KOPT-K1 (cell line): ENCODE results near the gene VAV3.
"Not testable (repeated sequence)": the region's sequence is repeated elsewhere in the genome, so short reads cannot be mapped to it uniquely, and the experiment has no call there.

ENCODE experiments used
- H3K27ac ChIP-seq: fragments of 200-600 bp; sonication (generic); 2 replicates; pipeline ENCODE4 v1.5.1; 2016; ENCODE audit warnings: antibody characterized with exemption, mild to moderate bottlenecking, low read depth, low read length; ENCODE audit not compliant: poor library complexity, severe bottlenecking
- H3K36me3 ChIP-seq: fragments of 200-600 bp; sonication (generic); 2 replicates; pipeline ENCODE4 v1.5.1; 2017; ENCODE audit warnings: antibody characterized with exemption, mild to moderate bottlenecking, low read length, moderate library complexity; ENCODE audit not compliant: insufficient read depth
- H3K9me3 ChIP-seq: fragments of 200-600 bp; sonication (generic); 2 replicates; pipeline ENCODE4 v1.5.1; 2017; ENCODE audit warnings: antibody characterized with exemption, low read length, mild to moderate bottlenecking; ENCODE audit not compliant: insufficient read depth, poor library complexity, severe bottlenecking

VAV3 gene

GRCh38 chr1:107895403-107896191, 69.4 kb downstream of the VAV3 start:
- Histone ChIP-seq H3K9me3 (peaks cover 8% of the 10 kb centered on the region), H3K36me3 (0 out of 2 replicates have a peak, but pooled peaks cover 6% of the 10 kb centered on the region), H3K27ac (peak overlapping the region; percentile 35)

- Histone ChIP-seq H3K9me3 (peaks cover 8% of the 10 kb centered on the region), H3K27ac (no peak overlapping the region), H3K36me3 (0 out of 2 replicates have a peak, but pooled peaks cover 6% of the 10 kb centered on the region)
These were observed 70.4 kb downstream of the VAV3 start for GRCh38 chr1:107894605-107895004.

- not testable (repeated sequence) for H3K9me3 ChIP-seq, H3K27ac ChIP-seq, H3K36me3 ChIP-seq
These were observed 71.6 kb downstream of the VAV3 start for GRCh38 chr1:107893350-107893749.

- Histone ChIP-seq H3K36me3 (0 out of 2 replicates have a peak, but pooled peaks cover 6% of the 10 kb centered on the region), H3K27ac (no peak overlapping the region), H3K9me3 (peaks cover 8% of the 10 kb centered on the region)
These were observed 75.5 kb downstream of the VAV3 start for GRCh38 chr1:107889524-107889923.

DNA sequence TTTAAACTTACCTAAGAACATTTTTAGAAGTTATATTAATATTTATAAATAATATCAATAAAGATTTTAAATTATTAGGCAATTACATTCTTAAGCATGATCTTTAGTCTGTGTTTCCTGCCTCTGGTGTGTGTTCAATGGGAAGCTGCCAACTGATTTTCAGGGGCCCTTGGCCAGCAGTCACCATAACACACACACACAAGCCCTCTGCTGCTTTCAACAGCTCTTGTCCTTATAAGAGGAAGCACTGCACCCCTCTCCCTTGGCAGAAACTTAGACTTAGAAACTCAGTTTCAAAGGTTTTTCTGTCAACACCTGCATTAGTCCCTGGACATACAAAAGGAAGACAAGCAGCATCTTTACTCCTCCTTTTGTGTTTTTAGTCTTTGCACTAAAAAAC, 81.4 kb downstream of the VAV3 start:
- no peaks in the 10 kb centered on the region for H3K36me3 ChIP-seq
- H3K27ac ChIP-seq: peak overlapping the region; percentile 10
- H3K9me3 ChIP-seq: no peaks in the 10 kb centered on the region

GRCh38 chr1:107879927-107880326, 85.1 kb downstream of the VAV3 start:
- H3K27ac ChIP-seq: no peak overlapping the region
- H3K36me3 ChIP-seq: no peaks in the 10 kb centered on the region
- H3K9me3 ChIP-seq: peaks cover 17% of the 10 kb centered on the region

GRCh38 chr1:107879346-107879745, 85.6 kb downstream of the VAV3 start:
- H3K9me3 ChIP-seq: peaks cover 17% of the 10 kb centered on the region
- H3K36me3 ChIP-seq: no peaks in the 10 kb centered on the region
- H3K27ac ChIP-seq: no peak overlapping the region

DNA sequence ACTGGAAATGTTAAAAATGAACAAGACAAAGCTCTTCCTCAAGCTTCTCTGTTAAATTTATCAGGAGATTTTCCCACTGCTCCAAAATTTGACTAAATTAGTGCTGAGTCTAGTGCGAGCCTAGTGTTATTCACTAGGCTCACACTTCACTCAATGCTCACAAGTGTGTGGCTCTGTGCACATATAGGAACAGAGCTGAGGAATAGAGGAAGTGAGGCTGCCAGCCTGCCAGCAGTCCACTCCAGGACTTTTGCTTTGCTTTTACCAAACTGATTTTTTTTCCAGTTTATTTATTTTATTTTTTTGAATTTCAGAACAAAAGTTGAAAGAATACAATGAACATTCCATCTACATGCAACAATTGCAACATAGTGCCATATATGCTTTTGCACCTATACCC, 87.2 kb downstream of the VAV3 start:
- H3K27ac ChIP-seq: no peak overlapping the region
- peaks cover 17% of the 10 kb centered on the region for H3K9me3 ChIP-seq
- no peaks in the 10 kb centered on the region for H3K36me3 ChIP-seq

DNA sequence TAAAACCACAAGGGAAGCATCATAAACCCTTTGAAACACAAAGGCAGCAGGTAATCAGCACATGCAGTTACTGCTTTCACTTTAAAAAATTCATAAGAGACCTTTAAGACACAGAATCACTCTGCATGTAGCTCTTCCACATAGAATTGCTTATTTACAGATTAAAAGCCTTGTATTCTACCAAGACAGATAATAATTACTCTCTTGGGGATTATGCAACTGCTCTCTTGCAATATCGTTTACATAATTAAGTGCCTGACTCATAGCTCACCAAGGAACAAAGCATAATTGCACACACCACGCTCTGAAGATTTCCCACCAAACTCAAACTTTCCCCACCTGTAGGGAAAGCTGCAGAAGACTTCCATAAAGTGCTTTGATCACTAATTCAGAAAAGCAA, 87.9 kb downstream of the VAV3 start:
- peak overlapping the region; percentile 11 for H3K27ac ChIP-seq
- H3K36me3 ChIP-seq: no peaks in the 10 kb centered on the region
- H3K9me3 ChIP-seq: peaks cover 17% of the 10 kb centered on the region

DNA sequence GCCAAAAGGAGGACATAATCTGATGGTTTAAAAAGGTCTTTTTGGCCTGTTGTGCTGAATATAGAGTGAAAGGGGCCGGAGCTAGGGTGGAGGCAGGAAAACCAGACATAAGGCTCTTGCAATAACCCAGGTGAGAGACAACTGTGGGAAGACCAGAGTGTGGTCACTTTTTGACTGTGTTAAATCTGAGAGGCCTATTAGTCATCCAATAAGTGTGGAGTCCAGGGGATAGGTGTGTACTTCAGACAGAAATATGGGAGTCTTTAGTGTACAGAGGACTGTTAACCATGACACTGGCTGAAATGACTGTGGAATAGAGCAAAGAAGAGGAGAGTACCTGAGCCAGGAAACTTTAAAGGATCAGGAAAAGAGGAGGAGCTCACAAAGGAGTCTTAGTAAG, 89.3 kb downstream of the VAV3 start:
- Histone ChIP-seq H3K27ac (no peak overlapping the region), H3K36me3 (no peaks in the 10 kb centered on the region), H3K9me3 (peaks cover 17% of the 10 kb centered on the region)

- Histone ChIP-seq H3K27ac (no peak overlapping the region), H3K9me3 (peaks cover 17% of the 10 kb centered on the region), H3K36me3 (no peaks in the 10 kb centered on the region)
These were observed 90.8 kb downstream of the VAV3 start for GRCh38 chr1:107874221-107874620.

DNA sequence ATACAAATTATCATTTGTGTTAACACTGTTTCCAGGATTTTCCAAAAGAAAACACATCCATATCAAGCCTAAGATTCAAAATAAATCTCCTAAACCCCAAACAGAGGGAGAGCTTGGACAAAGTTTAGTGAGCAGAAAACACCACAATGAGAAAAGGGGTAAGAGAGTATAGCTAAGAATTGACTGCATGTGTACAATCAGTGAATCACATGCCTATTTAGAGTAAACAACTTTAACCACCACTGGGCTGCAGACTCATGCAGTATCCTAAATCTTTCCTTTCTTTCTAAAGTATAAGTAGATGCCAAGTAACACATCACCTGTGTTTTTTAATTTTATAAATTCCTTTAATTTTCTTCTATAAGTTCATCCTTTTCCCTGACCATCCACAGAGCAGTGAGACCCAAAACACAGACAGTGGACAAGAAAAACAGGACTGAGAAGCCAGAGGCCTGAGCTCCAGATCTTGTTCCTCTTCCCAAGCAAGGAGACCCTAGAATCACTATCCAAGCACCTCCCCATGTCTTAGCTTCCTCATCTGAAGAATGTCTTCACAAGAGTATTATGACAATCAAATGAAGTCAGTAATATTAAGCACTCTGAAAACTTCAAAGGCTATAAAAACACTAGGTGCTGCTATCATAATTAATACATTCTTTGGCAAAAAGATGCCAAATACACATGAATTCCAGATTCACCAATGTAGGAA, 93.1 kb downstream of the VAV3 start:
- Histone ChIP-seq H3K36me3 (no peaks in the 10 kb centered on the region), H3K9me3 (peaks cover 8% of the 10 kb centered on the region), H3K27ac (peak overlapping the region; percentile 38)

GRCh38 chr1:107871259-107871658, 93.7 kb downstream of the VAV3 start:
- H3K27ac ChIP-seq: peak overlapping the region; percentile 38
- no peaks in the 10 kb centered on the region for H3K36me3 ChIP-seq
- H3K9me3 ChIP-seq: peaks cover 4% of the 10 kb centered on the region

GRCh38 chr1:107870696-107871095, 94.3 kb downstream of the VAV3 start:
- Histone ChIP-seq H3K36me3 (no peaks in the 10 kb centered on the region), H3K9me3 (no peaks in the 10 kb centered on the region)

GRCh38 chr1:107867897-107868296, 97.1 kb downstream of the VAV3 start:
- Histone ChIP-seq H3K27ac (no peak overlapping the region), H3K36me3 (no peaks in the 10 kb centered on the region), H3K9me3 (peaks cover 2% of the 10 kb centered on the region)

More at GRCh38 chr1:107870696-107871095, 94.3 kb downstream of the VAV3 start:
- H3K27ac ChIP-seq: no peak overlapping the region
